Calu3 (cell line): Measurements from ENCODE around the gene NLRP7. TPM values are rescaled to one million over a fixed set of nuclear protein-coding genes. Genes with fewer than 3 reads are reported as not detected.

Experiments used
- BruUV-seq: library from RNA; stranded (reverse); fragments of 400-500 nt; replicated peaks from 2 replicates; lab custom pipeline; 2021; lab: Mats Ljungman, UMichigan
- CTCF ChIA-PET: fragments of 300-600 bp; sonication (Branson Sonifier 250); formaldehyde crosslinking; loops from one replicate; lab custom pipeline; 2022; ENCODE audit warnings: antibody characterized with exemption; lab: Charles Lee
- DNase-seq: peaks from one replicate; pipeline ENCODE4 v3.0.0; 2022
- H3K27ac Mint-ChIP-seq: one replicate; pipeline ENCODE4 v1.8.0; 2022; ENCODE audit warnings: mixed read lengths; ENCODE audit not compliant: unreplicated experiment
- H3K27me3 Mint-ChIP-seq: one replicate; pipeline ENCODE4 v1.8.0; 2022; ENCODE audit warnings: mixed read lengths; ENCODE audit not compliant: unreplicated experiment
- H3K36me3 Mint-ChIP-seq: one replicate; pipeline ENCODE4 v1.8.0; 2022; ENCODE audit warnings: mild to moderate bottlenecking, moderate library complexity, mixed read lengths; ENCODE audit not compliant: insufficient read depth, unreplicated experiment
- H3K4me1 Mint-ChIP-seq: one replicate; pipeline ENCODE4 v1.8.0; 2022; ENCODE audit warnings: mild to moderate bottlenecking, low read depth, mixed read lengths; ENCODE audit not compliant: unreplicated experiment
- H3K4me3 Mint-ChIP-seq: one replicate; pipeline ENCODE4 v1.8.0; 2022; ENCODE audit warnings: mild to moderate bottlenecking, low read depth, moderate library complexity, mixed read lengths; ENCODE audit not compliant: unreplicated experiment
- H3K9me3 Mint-ChIP-seq: one replicate; pipeline ENCODE4 v1.8.0; 2022; ENCODE audit warnings: low read depth, mixed read lengths; ENCODE audit not compliant: unreplicated experiment
- CTCF ChIP-seq: fragments of 200-600 bp; IDR thresholded peaks from one replicate; pipeline ENCODE4 v1.8.0; 2022; ENCODE audit warnings: antibody characterized with exemption; ENCODE audit not compliant: unreplicated experiment
- intact Hi-C: fragments of 100-400 bp; cut with micrococcal nuclease; formaldehyde crosslinking; loops from one replicate; pipeline ENCODE4 v1.10.0; 2022; ENCODE audit not compliant: unreplicated experiment
- total RNA-seq: library from RNA; stranded (reverse); gene quantifications from 2 replicates; pipeline ENCODE4 v1.2.3, GENCODE V29; 2022

Gene NLRP7
- total RNA-seq, 1 experiment from 2014 or later: not detected

- no peak overlapping the region for H3K27ac Mint-ChIP-seq
- no peaks in the 10 kb centered on the region for H3K36me3 Mint-ChIP-seq
- no TSS peak for BruUV-seq
- H3K9me3 Mint-ChIP-seq: no peaks in the 10 kb centered on the region
- no peak for DNase-seq
- no peak overlapping the region for H3K4me3 Mint-ChIP-seq
- intact Hi-C loops: no loop called here
- no peaks in the 10 kb centered on the region for H3K4me1 Mint-ChIP-seq
- TF ChIP-seq CTCF: no peak
- CTCF ChIA-PET: no interaction called here
- peaks cover 52% of the 10 kb centered on the region for H3K27me3 Mint-ChIP-seq
Observed at GRCh38 chr19:54938906-54939305, 8.4 kb downstream of the NLRP7 start.

GRCh38 chr19:54937926-54938325, 9.4 kb downstream of the NLRP7 start:
- intact Hi-C loops: no loop called here
- no peak overlapping the region for H3K27ac Mint-ChIP-seq
- no peaks in the 10 kb centered on the region for H3K9me3 Mint-ChIP-seq
- no peaks in the 10 kb centered on the region for H3K4me1 Mint-ChIP-seq
- no peaks in the 10 kb centered on the region for H3K36me3 Mint-ChIP-seq
- TF ChIP-seq CTCF: no peak
- DNase-seq: no peak
- no TSS peak for BruUV-seq
- no peak overlapping the region for H3K4me3 Mint-ChIP-seq
- peaks cover 62% of the 10 kb centered on the region for H3K27me3 Mint-ChIP-seq
- CTCF ChIA-PET: interaction anchor here (0.7 kb wide), 1 partner anchor 13 kb away, joined by 4 read pairs; no protein-coding TSS in a partner anchor

- no TSS peak for BruUV-seq
- CTCF ChIA-PET: interaction anchor here (0.7 kb wide), 1 partner anchor 948 kb away, joined by 4 read pairs; no protein-coding TSS in a partner anchor
- H3K27ac Mint-ChIP-seq: no peak overlapping the region
- peaks cover 8% of the 10 kb centered on the region for H3K9me3 Mint-ChIP-seq
- TF ChIP-seq CTCF: no peak
- intact Hi-C loops: no loop called here
- peaks cover 10% of the 10 kb centered on the region for H3K27me3 Mint-ChIP-seq
- DNase-seq: no peak
- no peak overlapping the region for H3K4me3 Mint-ChIP-seq
- H3K4me1 Mint-ChIP-seq: no peaks in the 10 kb centered on the region
- H3K36me3 Mint-ChIP-seq: no peaks in the 10 kb centered on the region
Observed at GRCh38 chr19:54928299-54928698, 19.0 kb downstream of the NLRP7 start.

GRCh38 chr19:54923276-54923675, 24.1 kb downstream of the NLRP7 start:
- intact Hi-C loops: no loop called here
- Mint-ChIP-seq H3K27ac (no peak overlapping the region), H3K9me3 (peaks cover 3% of the 10 kb centered on the region), H3K36me3 (no peaks in the 10 kb centered on the region), H3K4me1 (no peaks in the 10 kb centered on the region), H3K4me3 (no peak overlapping the region), H3K27me3 (peaks cover 42% of the 10 kb centered on the region)
- TF ChIP-seq CTCF: no peak
- CTCF ChIA-PET: no interaction called here
- no peak for DNase-seq
- no TSS peak for BruUV-seq
